Uterus (tissue), 2 donors: ENCODE measurements around the gene PEAK1.
A peak's percentile ranks its signal among the peaks of the same experiment; 100 is the strongest.

Experiments used
- POLR2A ChIP-seq, 2 donors: fragments of 450-650 bp; IDR thresholded peaks; one replicate each; pipeline ENCODE4 v1.6.1; 2016; ENCODE audit warnings: antibody characterized with exemption in 2 of 2, mild to moderate bottlenecking in 1 of 2, moderate library complexity in 1 of 2
- TF ChIP-seq, protein P1 (sequence below), 4 experiments: fragments of 200-600 bp in 2 of 4; fragments of 450-650 bp in 2 of 4; sonication (generic) in 2 of 4; IDR thresholded peaks; one replicate each; pipeline ENCODE4 v1.5.1; 2016 to 2019; ENCODE audit warnings: antibody characterized with exemption in 4 of 4, mild to moderate bottlenecking in 2 of 4, moderate library complexity in 1 of 4

GRCh38 chr15:77186594-77187011 is 233.3 kb downstream of the PEAK1 start:
- TF ChIP-seq, protein P1, sequence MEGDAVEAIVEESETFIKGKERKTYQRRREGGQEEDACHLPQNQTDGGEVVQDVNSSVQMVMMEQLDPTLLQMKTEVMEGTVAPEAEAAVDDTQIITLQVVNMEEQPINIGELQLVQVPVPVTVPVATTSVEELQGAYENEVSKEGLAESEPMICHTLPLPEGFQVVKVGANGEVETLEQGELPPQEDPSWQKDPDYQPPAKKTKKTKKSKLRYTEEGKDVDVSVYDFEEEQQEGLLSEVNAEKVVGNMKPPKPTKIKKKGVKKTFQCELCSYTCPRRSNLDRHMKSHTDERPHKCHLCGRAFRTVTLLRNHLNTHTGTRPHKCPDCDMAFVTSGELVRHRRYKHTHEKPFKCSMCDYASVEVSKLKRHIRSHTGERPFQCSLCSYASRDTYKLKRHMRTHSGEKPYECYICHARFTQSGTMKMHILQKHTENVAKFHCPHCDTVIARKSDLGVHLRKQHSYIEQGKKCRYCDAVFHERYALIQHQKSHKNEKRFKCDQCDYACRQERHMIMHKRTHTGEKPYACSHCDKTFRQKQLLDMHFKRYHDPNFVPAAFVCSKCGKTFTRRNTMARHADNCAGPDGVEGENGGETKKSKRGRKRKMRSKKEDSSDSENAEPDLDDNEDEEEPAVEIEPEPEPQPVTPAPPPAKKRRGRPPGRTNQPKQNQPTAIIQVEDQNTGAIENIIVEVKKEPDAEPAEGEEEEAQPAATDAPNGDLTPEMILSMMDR (IDR thresholded peaks at IDR 0.05): peak; percentile 33 to 63 (median 42)
- no peak for TF ChIP-seq POLR2A (IDR thresholded peaks at IDR 0.05)
